HEK293 (cell line): Measurements from ENCODE around the gene PCBP2.
"Not testable (repeated sequence)": the region's sequence is repeated elsewhere in the genome, so short reads cannot be mapped to it uniquely, and the experiment has no call there.

Experiments used
- CTCF ChIA-PET: fragments of 350-600 bp; formaldehyde crosslinking; extraction: SDS; loops from one replicate; lab custom pipeline; 2021; ENCODE audit warnings: antibody characterized with exemption; lab: Yijun Ruan, JAX
- POLR2A ChIA-PET: fragments of 300-600 bp; formaldehyde crosslinking; extraction: SDS; loops from one replicate; lab custom pipeline; 2020; ENCODE audit warnings: antibody characterized with exemption, inconsistent platforms; lab: Yijun Ruan, JAX
- H3K27ac ChIP-seq: fragments of 200-500 bp; sonication (Bioruptor generic); 2 replicates; pipeline ENCODE4 v1.5.1; 2014; ENCODE audit warnings: low read depth, low read length, control low read depth, inconsistent platforms; ENCODE audit errors: extremely low read depth
- H3K36me3 ChIP-seq, 2 experiments: fragments of 200-500 bp in 1 of 2; sonication (Bioruptor generic) in 1 of 2; 1 replicate in 1 of 2; 2 replicates in 1 of 2; pipeline ENCODE4 v1.5.1; 2014 to 2017; ENCODE audit warnings: inconsistent platforms in 2 of 2, low read length in 2 of 2; ENCODE audit not compliant: control insufficient read depth in 2 of 2, insufficient read depth in 1 of 2
- H3K4me1 ChIP-seq: fragments of 200-500 bp; sonication (Bioruptor generic); 2 replicates; pipeline ENCODE4 v1.5.1; 2014; ENCODE audit warnings: mild to moderate bottlenecking, low read length, inconsistent platforms; ENCODE audit not compliant: control insufficient read depth, insufficient read depth
- H3K4me3 ChIP-seq: 2 replicates; pipeline ENCODE4 v1.5.1; 2011; ENCODE audit warnings: low read depth, mild to moderate bottlenecking, control low read depth, low read length, moderate library complexity
- H3K9me3 ChIP-seq: fragments of 200-500 bp; sonication (Bioruptor generic); 2 replicates; pipeline ENCODE4 v1.5.1; 2014; ENCODE audit warnings: low read depth, low read length, inconsistent platforms; ENCODE audit not compliant: control insufficient read depth, insufficient read depth
- BCL11A ChIP-seq: fragments of 450-650 bp; formaldehyde crosslinking; IDR thresholded peaks from 2 replicates; pipeline ENCODE4 v1.5.1; 2016; ENCODE audit warnings: low read depth, missing biosample characterization, missing genetic modification characterization
- MEIS1 ChIP-seq: sonication (generic); formaldehyde crosslinking; IDR thresholded peaks from 2 replicates; pipeline ENCODE4 v1.8.1; 2022; ENCODE audit warnings: missing genetic modification reagents, mild to moderate bottlenecking, borderline replicate concordance
- OVOL3 ChIP-seq: fragments of 450-650 bp; formaldehyde crosslinking; IDR thresholded peaks from 2 replicates; pipeline ENCODE4 v1.5.1; 2016; ENCODE audit warnings: missing biosample characterization, missing genetic modification characterization
- WT1 ChIP-seq: fragments of 450-650 bp; formaldehyde crosslinking; IDR thresholded peaks from 2 replicates; pipeline ENCODE4 v1.5.1; 2016; ENCODE audit warnings: missing biosample characterization, missing genetic modification characterization
- ZBTB48 ChIP-seq: fragments of 450-650 bp; formaldehyde crosslinking; IDR thresholded peaks from 2 replicates; pipeline ENCODE4 v1.5.1; 2016; ENCODE audit warnings: missing biosample characterization, missing genetic modification characterization
- ZFP41 ChIP-seq: fragments of 450-650 bp; formaldehyde crosslinking; IDR thresholded peaks from 2 replicates; pipeline ENCODE4 v1.5.1; 2016; ENCODE audit warnings: missing biosample characterization, missing genetic modification characterization, borderline replicate concordance
- ZNF169 ChIP-seq: fragments of 450-650 bp; formaldehyde crosslinking; IDR thresholded peaks from 2 replicates; pipeline ENCODE4 v1.5.1; 2016; ENCODE audit warnings: missing biosample characterization, missing genetic modification characterization
- ZNF202 ChIP-seq: fragments of 450-650 bp; formaldehyde crosslinking; IDR thresholded peaks from 2 replicates; pipeline ENCODE4 v1.5.1; 2016; ENCODE audit warnings: missing biosample characterization, missing genetic modification characterization, borderline replicate concordance
- ZNF223 ChIP-seq: fragments of 450-650 bp; formaldehyde crosslinking; IDR thresholded peaks from 2 replicates; pipeline ENCODE4 v1.5.1; 2016; ENCODE audit warnings: missing biosample characterization, missing genetic modification characterization
- ZNF302 ChIP-seq: fragments of 450-650 bp; formaldehyde crosslinking; IDR thresholded peaks from 2 replicates; pipeline ENCODE4 v1.5.1; 2016; ENCODE audit warnings: missing biosample characterization, missing genetic modification characterization, low read depth
- ZNF398 ChIP-seq: fragments of 450-650 bp; formaldehyde crosslinking; IDR thresholded peaks from 2 replicates; pipeline ENCODE4 v1.5.1; 2017; ENCODE audit warnings: missing biosample characterization, missing genetic modification characterization
- ZNF48 ChIP-seq: fragments of 450-650 bp; formaldehyde crosslinking; IDR thresholded peaks from 2 replicates; pipeline ENCODE4 v1.5.1; 2016; ENCODE audit warnings: missing biosample characterization, missing genetic modification characterization
- ZNF488 ChIP-seq: fragments of 450-650 bp; formaldehyde crosslinking; IDR thresholded peaks from 2 replicates; pipeline ENCODE4 v1.5.1; 2016; ENCODE audit warnings: missing biosample characterization, missing genetic modification characterization
- ZNF514 ChIP-seq: fragments of 450-650 bp; formaldehyde crosslinking; IDR thresholded peaks from 2 replicates; pipeline ENCODE4 v1.5.1; 2016; ENCODE audit warnings: missing biosample characterization, missing genetic modification characterization
- ZNF548 ChIP-seq: fragments of 450-650 bp; formaldehyde crosslinking; IDR thresholded peaks from 2 replicates; pipeline ENCODE4 v1.5.1; 2016; ENCODE audit warnings: missing biosample characterization, missing genetic modification characterization
- ZNF600 ChIP-seq: fragments of 450-650 bp; formaldehyde crosslinking; IDR thresholded peaks from 2 replicates; pipeline ENCODE4 v1.5.1; 2016; ENCODE audit warnings: missing biosample characterization, missing genetic modification characterization
- ZNF623 ChIP-seq: fragments of 450-650 bp; formaldehyde crosslinking; IDR thresholded peaks from 2 replicates; pipeline ENCODE4 v1.5.1; 2016; ENCODE audit warnings: missing biosample characterization, missing genetic modification characterization
- ZNF624 ChIP-seq: fragments of 450-650 bp; formaldehyde crosslinking; IDR thresholded peaks from 2 replicates; pipeline ENCODE4 v1.5.1; 2017; ENCODE audit warnings: missing biosample characterization, missing genetic modification characterization
- ZNF670 ChIP-seq: fragments of 450-650 bp; formaldehyde crosslinking; IDR thresholded peaks from 2 replicates; pipeline ENCODE4 v1.5.1; 2016; ENCODE audit warnings: missing biosample characterization, missing genetic modification characterization, low read depth
- TF ChIP-seq, protein P1 (sequence below): fragments of 450-650 bp; formaldehyde crosslinking; IDR thresholded peaks from 2 replicates; pipeline ENCODE4 v1.5.1; 2017; ENCODE audit warnings: missing biosample characterization, missing genetic modification characterization

Gene PCBP2

GRCh38 chr12:53417291-53417816 is 34.5 kb upstream of the PCBP2 start:
- ChIA-PET CTCF (interaction anchor here (0.6 to 2.7 kb wide), 7 partner anchors 58 to 96 kb away, joined by 3 to 25 read pairs (median 4); partner anchors contain the start of gene AAAS), POLR2A (interaction anchor here (0.6 kb wide), 1 partner anchor 38 kb away, joined by 4 read pairs; no protein-coding TSS in a partner anchor)
- H3K4me3 ChIP-seq, H3K4me1 ChIP-seq: not testable (repeated sequence)
- TF ChIP-seq, protein P1, sequence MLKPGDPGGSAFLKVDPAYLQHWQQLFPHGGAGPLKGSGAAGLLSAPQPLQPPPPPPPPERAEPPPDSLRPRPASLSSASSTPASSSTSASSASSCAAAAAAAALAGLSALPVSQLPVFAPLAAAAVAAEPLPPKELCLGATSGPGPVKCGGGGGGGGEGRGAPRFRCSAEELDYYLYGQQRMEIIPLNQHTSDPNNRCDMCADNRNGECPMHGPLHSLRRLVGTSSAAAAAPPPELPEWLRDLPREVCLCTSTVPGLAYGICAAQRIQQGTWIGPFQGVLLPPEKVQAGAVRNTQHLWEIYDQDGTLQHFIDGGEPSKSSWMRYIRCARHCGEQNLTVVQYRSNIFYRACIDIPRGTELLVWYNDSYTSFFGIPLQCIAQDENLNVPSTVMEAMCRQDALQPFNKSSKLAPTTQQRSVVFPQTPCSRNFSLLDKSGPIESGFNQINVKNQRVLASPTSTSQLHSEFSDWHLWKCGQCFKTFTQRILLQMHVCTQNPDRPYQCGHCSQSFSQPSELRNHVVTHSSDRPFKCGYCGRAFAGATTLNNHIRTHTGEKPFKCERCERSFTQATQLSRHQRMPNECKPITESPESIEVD, result peak; percentile 42; the same call in 1 of the 2 replicates
- TF ChIP-seq, all 188 proteins: peak for 1; not testable (repeated sequence) for 187
- H3K36me3 ChIP-seq, result peaks cover 8 to 16% of the 10 kb centered on the region in 2 experiments
- H3K27ac ChIP-seq, H3K9me3 ChIP-seq: not testable (repeated sequence)

GRCh38 chr12:53418221-53418620 is 33.7 kb upstream of the PCBP2 start:
- ChIA-PET CTCF (interaction anchor here (0.5 to 2.7 kb wide), 6 partner anchors 63 to 349 kb away, joined by 3 to 25 read pairs (median 4); partner anchors contain the start of gene AAAS), POLR2A (interaction anchor here (0.6 to 0.7 kb wide), 5 partner anchors 10 to 97 kb away, joined by 3 to 7 read pairs (median 4); partner anchors contain the start of gene AAAS)
- TF ChIP-seq ZNF202 (tag by site-specific recombination) (no peak), ZNF600 (tag by site-specific recombination) (0 out of 2 replicates have a peak, but pooled peaks have one; percentile 16)
- Histone ChIP-seq H3K36me3 (peaks cover 0 to 10% of the 10 kb centered on the region in 2 experiments; a peak in 1 of 3 replicates), H3K4me3 (no peak overlapping the region), H3K4me1 (peaks cover 10% of the 10 kb centered on the region; the same call in 1 of the 2 replicates), H3K27ac (no peak overlapping the region), H3K9me3 (no peaks in the 10 kb centered on the region)

DNA sequence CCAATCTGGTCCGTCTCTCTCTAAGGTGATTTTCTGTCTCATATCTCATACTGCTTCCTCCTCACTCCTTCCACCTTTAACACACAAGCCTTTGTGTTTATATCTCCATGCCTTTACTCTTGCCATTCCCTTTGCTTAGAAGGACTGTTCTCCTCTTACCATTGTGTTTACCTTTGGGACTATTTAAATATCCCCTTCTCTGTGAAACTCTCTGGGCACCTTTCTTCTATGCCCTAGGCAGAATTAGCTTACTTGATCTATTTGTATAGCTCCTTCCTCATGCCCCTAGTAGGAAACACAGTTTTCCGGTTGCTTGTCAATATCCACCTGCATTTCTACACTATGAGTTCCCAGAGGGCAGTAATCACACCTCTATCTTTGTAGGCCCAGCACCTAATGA is 32.1 kb upstream of the PCBP2 start:
- H3K36me3 ChIP-seq, result no peaks in the 10 kb centered on the region
- ChIA-PET POLR2A (interaction anchor here (1.2 to 2.9 kb wide), 3 partner anchors 75 to 98 kb away, joined by 3 to 18 read pairs (median 13); partner anchors contain the start of genes AAAS and TARBP2), CTCF (interaction anchor here (1.0 to 5.2 kb wide), 5 partner anchors 31 to 74 kb away, joined by 3 to 134 read pairs (median 4); no protein-coding TSS in a partner anchor)
- H3K27ac ChIP-seq, result no peak overlapping the region
- no peak overlapping the region for H3K4me3 ChIP-seq
- peaks cover 8% of the 10 kb centered on the region for H3K4me1 ChIP-seq
- H3K9me3 ChIP-seq, result no peaks in the 10 kb centered on the region
- TF ChIP-seq ZBTB48 (no peak), ZNF488 (no peak), ZNF169 (tag by site-specific recombination) (no peak), ZNF302 (tag by site-specific recombination) (no peak), ZNF623 (tag by site-specific recombination) (no peak), ZNF670 (tag by site-specific recombination) (no peak), ZFP41 (tag by site-specific recombination) (no peak), ZNF624 (tag by site-specific recombination) (no peak), WT1 (no peak), MEIS1 (CRISPR knock-in tag) (no peak), ZNF548 (tag by site-specific recombination) (no peak), BCL11A (tag by site-specific recombination) (no peak), OVOL3 (tag by site-specific recombination) (no peak), ZNF223 (no peak), ZNF398 (no peak), ZNF48 (tag by site-specific recombination) (no peak), ZNF514 (tag by site-specific recombination) (no peak)

DNA sequence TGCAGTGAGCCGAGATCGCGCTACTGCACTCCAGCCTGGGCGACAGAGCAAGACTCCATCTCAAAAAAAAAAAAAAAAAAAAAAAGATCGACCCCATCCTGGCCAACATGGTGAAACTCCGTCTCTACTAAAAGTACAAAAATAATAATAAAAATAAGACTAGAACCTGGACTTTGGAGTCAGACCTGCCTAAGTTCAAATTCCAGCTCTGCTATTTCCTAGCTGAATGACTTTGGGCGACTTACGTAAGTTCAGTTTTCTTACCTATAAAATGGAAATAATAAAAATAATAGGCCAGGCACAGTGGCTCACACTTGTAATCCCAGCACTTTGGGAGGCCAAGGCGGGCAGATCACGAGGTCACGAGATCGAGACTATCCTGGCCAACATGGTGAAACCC is 29.7 kb upstream of the PCBP2 start:
- ChIA-PET POLR2A (interaction anchor here (2.7 kb wide), 1 partner anchor 19 kb away, joined by 14 read pairs; the partner anchor contains the start of gene PRR13), CTCF (interaction anchor here (0.7 to 5.2 kb wide), 12 partner anchors 8 to 100 kb away, joined by 3 to 134 read pairs (median 16); partner anchors contain the start of genes AAAS and PRR13)
- H3K36me3 ChIP-seq, H3K4me1 ChIP-seq, H3K27ac ChIP-seq, H3K9me3 ChIP-seq, H3K4me3 ChIP-seq: not testable (repeated sequence)
